PC-3 (cell line): Measurements from ENCODE around the gene TNIP3. TPM values are rescaled to one million over a fixed set of nuclear protein-coding genes. Genes with fewer than 3 reads are reported as not detected.

Experiments used
- ATAC-seq: fragments of 200-7000 bp; cut with Tn5 transposase; 2 replicates; pipeline ENCODE4 v1.9.1; 2020; ENCODE audit warnings: mild to moderate bottlenecking, moderate library complexity
- BruUV-seq: library from RNA; stranded (reverse); fragments of 400-500 nt; replicated peaks from 2 replicates; lab custom pipeline; 2021; lab: Mats Ljungman, UMichigan
- CTCF ChIA-PET: fragments of 300-600 bp; sonication (Branson Sonifier 250); formaldehyde crosslinking; loops from one replicate; lab custom pipeline; 2022; ENCODE audit warnings: antibody characterized with exemption; lab: Charles Lee
- POLR2A ChIA-PET: fragments of 300-600 bp; sonication (Branson Sonifier 250); formaldehyde crosslinking; loops from one replicate; lab custom pipeline; 2022; ENCODE audit warnings: antibody characterized with exemption; ENCODE audit not compliant: unreplicated experiment; lab: Charles Lee
- DNase-seq: peaks from one replicate; pipeline ENCODE4 v3.0.0-alpha.2; 2015
- H2AFZ ChIP-seq: fragments of 300-600 bp; sonication (generic); 2 replicates; pipeline ENCODE4 v1.6.0; 2016; ENCODE audit warnings: antibody characterized with exemption, low read length
- H3F3A ChIP-seq: fragments of 300-600 bp; sonication (generic); one replicate; pipeline ENCODE4 v1.6.0; 2017; ENCODE audit warnings: antibody characterized with exemption, low read length, control low read depth, mild to moderate bottlenecking; ENCODE audit not compliant: unreplicated experiment
- H3K27ac ChIP-seq: fragments of 300-600 bp; sonication (generic); 2 replicates; pipeline ENCODE4 v1.5.1; 2016; ENCODE audit warnings: mild to moderate bottlenecking, low read length
- H3K27me3 ChIP-seq: fragments of 300-600 bp; sonication (generic); 2 replicates; pipeline ENCODE4 v1.6.1; 2016; ENCODE audit warnings: low read length, mixed read lengths
- H3K36me3 ChIP-seq: fragments of 300-600 bp; sonication (generic); 2 replicates; pipeline ENCODE4 v1.6.1; 2016; ENCODE audit warnings: low read depth, mixed run types, low read length, mixed read lengths
- H3K4me1 ChIP-seq: fragments of 300-600 bp; sonication (generic); 2 replicates; pipeline ENCODE4 v1.5.1; 2016; ENCODE audit warnings: low read length; ENCODE audit not compliant: insufficient read depth
- H3K4me2 ChIP-seq: fragments of 300-600 bp; sonication (generic); 2 replicates; pipeline ENCODE4 v1.6.0; 2016; ENCODE audit warnings: low read length
- H3K4me3 ChIP-seq: fragments of 300-600 bp; sonication (generic); 2 replicates; pipeline ENCODE4 v1.5.1; 2016; ENCODE audit warnings: mild to moderate bottlenecking, low read length, mixed read lengths
- H3K79me2 ChIP-seq: fragments of 300-600 bp; sonication (generic); 2 replicates; pipeline ENCODE4 v1.6.1; 2017; ENCODE audit warnings: low read length, mixed read lengths
- H3K9ac ChIP-seq: fragments of 300-600 bp; sonication (generic); 2 replicates; pipeline ENCODE4 v1.6.0; 2016; ENCODE audit warnings: mild to moderate bottlenecking, low read length
- H3K9me2 ChIP-seq: fragments of 300-600 bp; sonication (generic); replicated peaks from 2 replicates; pipeline ENCODE4 v1.6.1; 2016; ENCODE audit warnings: mixed run types, low read length, mixed read lengths
- H3K9me3 ChIP-seq: fragments of 300-600 bp; sonication (generic); 2 replicates; pipeline ENCODE4 v1.6.1; 2016; ENCODE audit warnings: low read length, mixed read lengths
- H4K20me1 ChIP-seq: fragments of 300-600 bp; sonication (generic); 2 replicates; pipeline ENCODE4 v1.6.1; 2016; ENCODE audit warnings: low read length, mixed read lengths
- EZH2 ChIP-seq: fragments of 300-600 bp; sonication (generic); IDR thresholded peaks from one replicate; pipeline ENCODE4 v1.6.1; 2017; ENCODE audit warnings: antibody characterized with exemption, mild to moderate bottlenecking, low read length; ENCODE audit not compliant: unreplicated experiment
- EZH2phosphoT487 ChIP-seq: fragments of 300-600 bp; sonication (generic); IDR thresholded peaks from 2 replicates; pipeline ENCODE4 v1.6.1; 2018; ENCODE audit warnings: mild to moderate bottlenecking, antibody characterized with exemption, low read length, borderline replicate concordance
- intact Hi-C: fragments of 100-400 bp; cut with micrococcal nuclease; formaldehyde crosslinking; loops from 2 replicates; pipeline ENCODE4 v1.9.0; 2023
- total RNA-seq: library from RNA; depleted of rRNA; stranded (reverse); fragments of >200 nt; gene quantifications from 2 replicates; pipeline ENCODE4 v1.2.3, GENCODE V29; 2014
- TF ChIP-seq, protein P1 (sequence below): fragments of 300-600 bp; sonication (generic); conservative IDR thresholded peaks from 2 replicates; pipeline ENCODE4 v1.5.1; 2017; ENCODE audit warnings: antibody characterized with exemption, low read depth, mild to moderate bottlenecking, low read length

Gene TNIP3
- total RNA-seq, 1 experiment from 2014 or later = not detected

DNA sequence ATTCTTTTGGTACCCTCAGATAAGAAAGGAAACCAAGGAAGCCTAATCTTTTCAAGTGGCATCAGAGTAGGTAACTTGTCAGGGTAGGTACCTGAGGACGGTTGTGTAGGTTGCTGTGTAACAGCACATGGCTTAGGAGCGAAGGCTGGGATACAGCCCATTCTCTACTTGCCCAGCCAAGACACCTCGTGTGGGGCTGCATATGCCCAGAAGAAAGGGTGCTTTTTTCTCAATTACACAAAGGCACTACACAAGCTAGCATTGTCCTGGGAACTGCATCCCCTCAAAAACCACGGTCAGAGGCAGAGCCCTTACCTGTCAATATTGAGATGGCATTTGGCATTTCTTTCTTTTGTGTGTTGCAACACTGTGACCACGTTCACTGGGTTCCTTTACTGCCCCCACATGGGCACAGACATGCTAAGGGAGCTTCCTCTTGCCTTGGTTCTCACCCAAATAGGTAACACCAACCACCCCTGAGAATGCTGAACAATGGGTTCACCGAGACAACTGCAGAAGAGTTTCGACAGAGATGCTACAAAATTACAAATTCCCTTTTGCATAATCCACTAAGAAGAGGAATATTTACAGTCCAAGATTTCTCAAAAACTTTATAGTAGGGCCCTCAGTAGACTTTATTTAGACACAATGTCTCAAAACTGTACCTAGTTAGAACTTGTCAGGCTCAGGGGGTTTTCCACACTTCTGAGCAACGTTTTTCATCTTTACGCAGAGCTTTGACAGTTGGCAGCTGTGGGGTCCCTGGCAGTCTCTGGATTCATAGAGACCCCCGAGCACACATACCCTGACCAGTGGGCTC, 35.8 kb upstream of the TNIP3 start:
- Histone ChIP-seq H3K9me3 (no peaks in the 10 kb centered on the region), H3K27ac (no peak overlapping the region), H3F3A (no peaks in the 10 kb centered on the region), H3K4me2 (no peak overlapping the region), H4K20me1 (no peaks in the 10 kb centered on the region), H3K36me3 (no peaks in the 10 kb centered on the region), H3K4me1 (no peaks in the 10 kb centered on the region), H3K9ac (no peak overlapping the region), H3K9me2 (no peaks in the 10 kb centered on the region), H3K4me3 (no peak overlapping the region), H3K79me2 (no peaks in the 10 kb centered on the region), H2AFZ (no peak overlapping the region), H3K27me3 (no peaks in the 10 kb centered on the region)
- no TSS peak for BruUV-seq
- intact Hi-C loops = loop anchor here (10.0 kb wide), 1 partner anchor 225 kb away; no protein-coding TSS in a partner anchor
- CTCF ChIA-PET = no interaction called here
- POLR2A ChIA-PET = no interaction called here
- ATAC-seq (no peak), DNase-seq (no peak)
- TF ChIP-seq EZH2 = no peak
- TF ChIP-seq EZH2phosphoT487 = no peak
- TF ChIP-seq, protein P1, sequence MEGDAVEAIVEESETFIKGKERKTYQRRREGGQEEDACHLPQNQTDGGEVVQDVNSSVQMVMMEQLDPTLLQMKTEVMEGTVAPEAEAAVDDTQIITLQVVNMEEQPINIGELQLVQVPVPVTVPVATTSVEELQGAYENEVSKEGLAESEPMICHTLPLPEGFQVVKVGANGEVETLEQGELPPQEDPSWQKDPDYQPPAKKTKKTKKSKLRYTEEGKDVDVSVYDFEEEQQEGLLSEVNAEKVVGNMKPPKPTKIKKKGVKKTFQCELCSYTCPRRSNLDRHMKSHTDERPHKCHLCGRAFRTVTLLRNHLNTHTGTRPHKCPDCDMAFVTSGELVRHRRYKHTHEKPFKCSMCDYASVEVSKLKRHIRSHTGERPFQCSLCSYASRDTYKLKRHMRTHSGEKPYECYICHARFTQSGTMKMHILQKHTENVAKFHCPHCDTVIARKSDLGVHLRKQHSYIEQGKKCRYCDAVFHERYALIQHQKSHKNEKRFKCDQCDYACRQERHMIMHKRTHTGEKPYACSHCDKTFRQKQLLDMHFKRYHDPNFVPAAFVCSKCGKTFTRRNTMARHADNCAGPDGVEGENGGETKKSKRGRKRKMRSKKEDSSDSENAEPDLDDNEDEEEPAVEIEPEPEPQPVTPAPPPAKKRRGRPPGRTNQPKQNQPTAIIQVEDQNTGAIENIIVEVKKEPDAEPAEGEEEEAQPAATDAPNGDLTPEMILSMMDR = no peak

DNA sequence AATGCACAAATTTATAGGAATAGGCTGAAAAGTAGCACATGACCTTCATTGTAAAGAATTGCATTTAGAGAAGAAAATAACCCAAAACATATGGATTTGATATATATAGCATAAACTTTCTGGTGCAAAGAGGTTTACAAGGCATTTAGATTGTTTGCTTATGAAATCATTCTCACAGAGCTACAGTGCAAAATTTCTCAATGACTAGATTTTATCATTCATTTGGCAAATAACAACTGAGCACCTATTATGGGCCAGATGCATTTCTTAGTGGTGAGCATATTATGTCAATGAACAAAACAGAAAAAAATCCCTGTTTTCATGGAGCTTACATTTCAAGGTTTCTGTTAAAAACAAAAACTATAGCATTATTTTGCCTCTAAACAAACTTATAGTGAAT, 34.1 kb upstream of the TNIP3 start:
- H3K9ac ChIP-seq = no peak overlapping the region
- no peaks in the 10 kb centered on the region for H3K27me3 ChIP-seq
- H3K4me2 ChIP-seq = no peak overlapping the region
- BruUV-seq = no TSS peak
- H3F3A ChIP-seq = no peaks in the 10 kb centered on the region
- H3K9me3 ChIP-seq = no peaks in the 10 kb centered on the region
- CTCF ChIA-PET = no interaction called here
- no peaks in the 10 kb centered on the region for H4K20me1 ChIP-seq
- H3K4me1 ChIP-seq = no peaks in the 10 kb centered on the region
- TF ChIP-seq EZH2 (no peak), EZH2phosphoT487 (no peak)
- TF ChIP-seq, protein P1 = no peak
- DNase-seq (no peak), ATAC-seq (no peak)
- H3K36me3 ChIP-seq = no peaks in the 10 kb centered on the region
- no peak overlapping the region for H2AFZ ChIP-seq
- POLR2A ChIA-PET = no interaction called here
- H3K27ac ChIP-seq = no peak overlapping the region
- no peaks in the 10 kb centered on the region for H3K9me2 ChIP-seq
- intact Hi-C loops = loop anchor here (10.0 kb wide), 1 partner anchor 227 kb away; no protein-coding TSS in a partner anchor
- H3K79me2 ChIP-seq = no peaks in the 10 kb centered on the region
- H3K4me3 ChIP-seq = no peak overlapping the region

DNA sequence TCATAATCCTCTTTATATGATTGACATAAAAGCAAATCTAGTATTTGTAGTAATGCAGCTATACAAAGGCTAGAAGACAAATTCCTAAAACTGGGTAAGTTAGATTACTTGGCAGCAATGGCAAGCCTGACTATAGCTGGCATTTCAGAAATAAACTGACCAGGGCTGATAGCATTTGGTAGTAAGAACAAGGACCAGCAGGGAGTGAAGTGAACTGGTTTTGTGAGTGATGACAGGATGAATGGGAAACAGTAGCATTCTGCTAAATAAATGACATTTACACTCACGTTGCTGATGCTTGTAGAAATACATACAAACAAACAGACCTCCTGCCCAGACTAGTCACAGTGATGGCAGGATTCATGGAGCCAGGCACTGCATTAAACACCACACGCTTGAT, 31.5 kb upstream of the TNIP3 start:
- ATAC-seq (no peak), DNase-seq (no peak)
- no peaks in the 10 kb centered on the region for H3K36me3 ChIP-seq
- no peak overlapping the region for H3K4me3 ChIP-seq
- H3K9me3 ChIP-seq = no peaks in the 10 kb centered on the region
- H3K4me2 ChIP-seq = no peak overlapping the region
- ChIA-PET CTCF (no interaction called here), POLR2A (no interaction called here)
- H3K9me2 ChIP-seq = no peaks in the 10 kb centered on the region
- no peaks in the 10 kb centered on the region for H3K4me1 ChIP-seq
- H3K27me3 ChIP-seq = peaks cover 5% of the 10 kb centered on the region; the same call in 1 of the 2 replicates
- H3K27ac ChIP-seq = no peak overlapping the region
- H4K20me1 ChIP-seq = no peaks in the 10 kb centered on the region
- intact Hi-C loops = loop anchor here (10.0 kb wide), 1 partner anchor 229 kb away; no protein-coding TSS in a partner anchor
- no peak overlapping the region for H2AFZ ChIP-seq
- no peaks in the 10 kb centered on the region for H3F3A ChIP-seq
- no TSS peak for BruUV-seq
- H3K79me2 ChIP-seq = no peaks in the 10 kb centered on the region
- TF ChIP-seq, protein P1 = no peak
- TF ChIP-seq EZH2 (no peak), EZH2phosphoT487 (no peak)
- no peak overlapping the region for H3K9ac ChIP-seq
